COLO668 (cell line): ENCODE data around the gene PSEN2.

Experiments used
- DNase-seq: peaks from one replicate; lab custom pipeline; 2025; ENCODE audit not compliant: unreplicated experiment; lab: John Stamatoyannopoulos, UW

The PSEN2 gene

DNA sequence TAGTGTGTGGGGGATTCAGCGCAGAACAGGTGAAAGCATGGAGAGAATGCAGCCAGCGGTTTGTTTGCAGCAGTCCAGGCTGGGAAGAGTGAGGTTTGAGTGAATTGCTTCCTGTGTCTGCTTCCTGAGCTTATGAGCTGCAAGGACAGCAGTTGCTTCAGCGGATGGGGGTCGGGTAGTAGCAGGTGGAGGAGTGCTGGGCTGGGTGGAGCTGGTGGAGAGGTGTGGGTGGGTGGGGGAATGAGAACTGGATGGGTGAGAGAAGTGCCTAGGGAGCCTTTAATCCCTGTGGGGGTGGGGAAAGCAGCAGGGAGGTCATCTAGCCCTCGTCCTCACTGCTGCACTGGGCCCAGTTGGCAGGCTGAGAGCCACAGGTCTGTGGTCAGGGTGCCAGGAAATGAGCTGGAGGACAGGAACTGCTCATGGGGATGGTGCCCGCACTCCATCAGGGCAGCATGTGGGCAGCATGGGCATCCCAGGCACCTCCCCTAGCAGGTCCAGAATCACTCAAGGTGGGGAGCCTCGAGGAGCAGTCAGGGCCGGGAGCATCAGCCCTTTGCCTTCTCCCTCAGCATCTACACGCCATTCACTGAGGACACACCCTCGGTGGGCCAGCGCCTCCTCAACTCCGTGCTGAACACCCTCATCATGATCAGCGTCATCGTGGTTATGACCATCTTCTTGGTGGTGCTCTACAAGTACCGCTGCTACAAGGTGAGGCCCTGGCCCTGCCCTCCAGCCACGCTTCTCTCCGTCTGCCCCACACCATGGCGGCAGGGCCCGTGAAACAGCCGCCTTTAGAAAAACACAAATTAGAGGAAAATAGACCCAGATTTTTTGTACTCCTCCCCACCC is 14.8 kb downstream of the PSEN2 start:
- DNase-seq, result no peak

DNA sequence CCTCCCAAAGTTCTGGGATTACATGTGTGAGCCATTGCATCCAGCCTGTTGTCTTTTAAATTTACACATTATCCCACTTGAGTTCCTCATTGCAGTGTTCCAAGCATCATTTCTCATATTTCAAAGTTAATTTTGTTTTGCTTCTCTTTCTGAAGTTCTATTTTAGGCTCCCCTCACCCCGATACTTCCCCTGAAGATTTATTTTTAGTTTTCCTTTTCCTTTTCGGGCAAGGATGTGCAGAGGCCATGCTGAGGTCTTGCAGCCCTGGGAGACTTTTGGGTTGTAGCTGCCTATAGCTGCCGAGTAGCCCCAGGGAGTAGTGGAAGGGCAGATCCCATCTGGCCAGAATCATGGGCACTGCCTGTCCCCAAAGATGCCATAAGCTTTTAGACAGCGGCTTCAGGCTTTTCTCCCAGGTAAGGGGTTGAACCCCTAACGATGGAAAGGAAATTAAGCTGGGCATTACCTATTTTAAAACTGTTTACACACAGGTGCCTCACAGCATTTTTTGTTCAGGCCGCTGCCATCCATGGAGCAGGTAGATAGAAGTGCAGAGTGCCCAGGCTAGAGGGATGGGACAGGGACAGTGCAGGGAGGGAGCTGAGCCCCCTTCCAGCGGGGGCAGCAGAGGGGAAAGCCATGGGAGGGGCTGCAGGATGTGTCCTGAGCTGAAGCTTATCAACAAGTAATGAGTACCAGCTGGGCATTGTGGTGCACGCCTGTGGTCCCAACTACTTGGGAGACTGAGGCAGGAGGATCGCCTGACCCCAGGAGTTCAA is 15.9 kb downstream of the PSEN2 start:
- DNase-seq, result no peak

DNA sequence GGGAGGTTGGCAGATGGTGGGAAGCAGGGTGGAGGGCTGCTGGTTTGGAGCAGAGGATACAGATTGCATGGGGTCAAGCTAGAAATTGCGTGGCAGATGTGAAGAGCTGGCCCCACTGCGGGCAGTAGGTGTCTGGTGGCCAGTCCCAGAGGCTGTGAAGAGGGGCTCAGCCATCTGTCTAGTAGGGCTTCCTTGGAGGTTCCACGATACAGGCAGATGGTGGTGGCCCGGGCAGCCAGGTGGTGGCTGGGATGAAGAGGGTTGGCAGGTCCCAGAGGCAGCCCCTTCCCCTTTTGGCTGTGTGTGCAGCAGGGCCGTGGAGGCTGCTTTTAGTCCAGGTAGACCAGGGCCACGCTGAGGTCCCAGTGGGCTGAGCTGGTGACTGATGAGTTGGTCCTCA is 16.6 kb downstream of the PSEN2 start:
- DNase-seq, result no peak

DNA sequence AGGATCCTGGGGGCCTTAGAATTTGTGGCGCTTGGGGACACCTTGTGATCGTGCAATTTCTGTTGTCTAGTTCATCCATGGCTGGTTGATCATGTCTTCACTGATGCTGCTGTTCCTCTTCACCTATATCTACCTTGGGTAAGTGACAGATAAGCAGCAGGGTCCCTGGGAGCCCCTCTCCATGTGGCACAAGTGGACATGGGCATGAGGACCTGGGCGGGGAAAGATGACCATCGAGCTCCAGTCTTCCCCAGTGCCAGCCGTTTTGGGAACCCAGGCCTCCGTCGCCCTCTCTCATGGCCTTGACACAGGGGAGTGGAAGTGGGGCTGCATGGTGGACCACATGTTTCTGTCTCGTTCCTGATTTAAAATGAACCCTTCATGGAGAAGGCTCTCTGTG is 17.6 kb downstream of the PSEN2 start:
- DNase-seq, result no peak

DNA sequence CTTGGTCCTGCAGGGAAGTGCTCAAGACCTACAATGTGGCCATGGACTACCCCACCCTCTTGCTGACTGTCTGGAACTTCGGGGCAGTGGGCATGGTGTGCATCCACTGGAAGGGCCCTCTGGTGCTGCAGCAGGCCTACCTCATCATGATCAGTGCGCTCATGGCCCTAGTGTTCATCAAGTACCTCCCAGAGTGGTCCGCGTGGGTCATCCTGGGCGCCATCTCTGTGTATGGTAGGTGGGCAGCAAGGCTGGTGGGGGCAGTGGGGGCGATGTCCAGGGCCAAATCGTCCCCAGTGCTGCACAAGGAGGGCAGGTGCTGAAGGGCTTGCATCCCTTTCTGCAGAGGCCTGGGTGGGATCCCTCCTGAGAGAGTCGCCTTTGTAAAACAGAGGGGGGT is 18.4 kb downstream of the PSEN2 start:
- DNase-seq, result no peak

DNA sequence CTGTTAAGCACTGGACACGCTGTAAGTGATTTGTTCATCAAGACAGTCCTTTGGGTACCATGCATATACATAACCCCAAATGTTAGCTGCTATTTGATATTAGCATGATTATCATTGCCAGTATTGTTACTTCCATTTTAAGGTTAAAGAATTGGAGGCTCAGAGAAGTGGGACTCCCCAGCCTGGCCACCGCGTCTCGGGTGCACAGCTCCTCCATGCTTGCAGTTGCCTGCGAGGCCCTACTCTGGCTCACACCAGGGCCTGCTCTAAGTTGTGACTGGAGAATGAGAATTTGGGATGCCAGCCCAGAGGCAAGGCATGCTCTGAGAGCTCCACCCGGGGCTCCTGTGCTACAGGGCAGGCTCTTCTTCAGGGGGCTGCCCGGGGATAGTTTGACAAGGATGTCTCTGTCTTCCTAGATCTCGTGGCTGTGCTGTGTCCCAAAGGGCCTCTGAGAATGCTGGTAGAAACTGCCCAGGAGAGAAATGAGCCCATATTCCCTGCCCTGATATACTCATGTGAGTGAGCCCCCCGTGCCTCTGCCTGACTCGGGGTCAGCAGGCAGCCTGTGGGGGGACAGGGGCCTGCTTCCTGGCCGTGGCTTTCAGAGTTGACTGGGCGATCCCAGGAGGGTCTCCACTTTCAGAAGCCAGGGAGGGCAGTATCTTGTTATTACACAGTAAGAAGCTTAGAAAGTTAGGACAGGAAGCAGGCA is 19.4 kb downstream of the PSEN2 start:
- no peak for DNase-seq

DNA sequence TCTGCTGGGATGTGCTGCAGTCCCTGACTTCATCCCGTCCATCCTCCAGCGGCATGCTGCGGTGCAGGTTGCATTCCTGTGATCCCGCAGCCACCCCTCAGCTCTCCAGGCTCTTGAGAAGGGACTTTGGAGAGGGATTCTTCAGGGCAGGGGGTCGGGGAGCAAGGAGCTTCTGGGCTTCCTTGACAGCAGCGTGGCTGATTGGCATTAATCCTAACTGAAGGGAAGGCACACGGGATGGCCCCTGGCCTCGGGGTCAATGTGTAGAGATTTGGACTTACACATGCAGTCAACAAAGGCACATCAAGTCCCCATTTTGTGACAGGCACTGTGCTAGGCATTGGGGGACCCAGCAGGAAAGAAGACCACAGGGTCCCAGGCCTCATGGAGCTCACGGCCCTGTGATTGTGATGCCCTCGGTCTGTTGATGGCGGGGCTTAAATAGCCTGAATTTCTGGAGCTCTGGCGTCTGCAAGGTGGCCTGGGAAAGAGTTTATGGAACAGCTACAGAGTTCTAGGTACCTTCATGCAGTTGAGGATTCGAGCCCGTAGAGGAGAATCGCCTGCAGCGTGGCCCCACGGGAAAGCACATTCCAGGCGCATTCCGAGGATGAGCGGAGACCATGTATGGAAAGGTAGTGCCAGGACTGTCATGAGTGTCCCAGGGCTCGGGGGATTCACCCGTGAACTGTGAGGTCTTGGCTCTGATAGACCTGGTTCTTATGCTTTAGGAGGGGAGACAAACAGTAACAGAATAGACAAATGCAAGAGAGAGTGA is 20.1 kb downstream of the PSEN2 start:
- no peak for DNase-seq

DNA sequence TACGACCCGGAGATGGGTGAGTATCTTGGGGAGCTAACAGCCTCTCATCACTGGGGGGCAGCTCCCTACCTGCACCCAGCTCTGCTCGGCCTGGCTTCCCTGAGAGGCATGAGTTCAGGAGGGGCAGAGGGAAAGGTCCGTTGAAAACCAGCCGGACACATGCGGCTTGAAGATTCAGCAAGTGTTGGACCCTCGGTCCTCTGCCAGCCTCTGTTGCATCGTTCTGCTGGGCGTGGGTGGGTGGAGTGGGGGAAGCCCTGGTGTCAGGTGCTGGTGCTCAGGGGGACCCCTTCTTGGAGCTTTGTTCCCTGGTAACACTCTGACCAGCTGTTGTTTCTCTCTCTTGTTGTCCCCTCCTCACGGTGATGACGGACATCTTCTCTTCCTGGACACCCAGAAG is 20.9 kb downstream of the PSEN2 start:
- no peak for DNase-seq

DNA sequence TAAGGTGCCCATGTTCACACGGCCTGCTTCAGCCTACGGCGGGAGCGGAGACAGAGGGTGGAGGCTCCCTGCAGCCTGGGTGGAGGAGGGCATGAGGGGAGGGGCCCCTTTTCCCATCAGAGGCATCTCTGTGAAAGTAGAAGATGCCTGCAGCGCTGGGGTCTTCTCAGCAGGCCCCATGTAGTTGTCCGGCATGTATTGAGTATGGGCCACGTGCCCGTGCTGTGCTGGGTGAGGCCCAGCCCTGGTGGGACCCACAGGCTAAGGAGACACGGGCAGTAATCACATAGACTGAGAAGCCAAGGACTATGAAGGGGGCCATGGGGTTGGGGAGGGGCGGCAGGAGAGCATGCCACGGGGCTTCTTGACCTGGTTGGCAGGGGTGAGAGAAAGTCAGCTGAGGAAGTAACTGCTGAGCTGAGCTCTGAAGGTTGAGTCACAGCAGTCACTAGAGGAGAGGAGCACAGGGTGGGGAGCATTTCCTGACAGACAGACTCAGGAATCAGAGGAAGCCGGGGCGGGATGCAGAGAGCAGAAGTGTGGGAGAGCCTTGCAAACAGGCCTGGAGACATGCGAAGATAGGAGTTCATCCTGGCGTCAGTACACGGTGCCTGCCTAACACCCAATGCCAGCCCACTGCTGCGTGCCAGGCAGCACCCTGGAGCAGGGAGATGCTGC is 21.6 kb downstream of the PSEN2 start:
- no peak for DNase-seq

DNA sequence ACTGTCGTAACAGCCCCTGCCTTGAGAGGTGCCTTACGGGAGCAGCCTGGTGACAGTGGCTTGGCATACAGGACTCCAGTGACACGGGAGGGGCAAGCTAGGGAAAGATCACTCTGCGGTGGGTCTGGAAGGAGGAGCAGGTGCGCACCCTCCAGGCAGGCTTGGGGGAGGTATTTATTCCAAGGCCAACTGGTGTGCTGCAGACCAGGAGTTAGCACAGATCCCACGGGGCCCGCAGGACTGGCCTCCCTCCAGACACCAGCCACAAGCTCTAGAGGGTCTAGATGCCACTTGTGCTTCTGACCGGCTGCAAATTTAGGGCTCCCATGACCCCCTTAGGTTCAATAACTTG is 22.1 kb downstream of the PSEN2 start:
- DNase-seq, result peak; percentile 15

DNA sequence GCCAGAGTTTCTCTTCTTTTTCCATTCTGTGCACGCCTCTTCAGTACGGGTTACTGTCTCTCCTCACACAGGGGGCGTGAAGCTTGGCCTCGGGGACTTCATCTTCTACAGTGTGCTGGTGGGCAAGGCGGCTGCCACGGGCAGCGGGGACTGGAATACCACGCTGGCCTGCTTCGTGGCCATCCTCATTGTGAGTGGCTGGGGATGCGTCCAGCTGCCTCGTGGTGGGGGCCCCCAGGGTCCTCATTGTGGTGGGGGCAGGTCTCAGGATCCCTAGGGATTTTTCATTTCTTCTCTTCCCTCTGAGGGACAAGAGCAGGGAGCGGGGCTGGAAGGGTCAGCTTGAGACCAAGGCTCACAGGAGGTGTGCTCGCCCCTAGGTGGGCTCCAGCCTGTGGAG is 23.5 kb downstream of the PSEN2 start:
- no peak for DNase-seq

DNA sequence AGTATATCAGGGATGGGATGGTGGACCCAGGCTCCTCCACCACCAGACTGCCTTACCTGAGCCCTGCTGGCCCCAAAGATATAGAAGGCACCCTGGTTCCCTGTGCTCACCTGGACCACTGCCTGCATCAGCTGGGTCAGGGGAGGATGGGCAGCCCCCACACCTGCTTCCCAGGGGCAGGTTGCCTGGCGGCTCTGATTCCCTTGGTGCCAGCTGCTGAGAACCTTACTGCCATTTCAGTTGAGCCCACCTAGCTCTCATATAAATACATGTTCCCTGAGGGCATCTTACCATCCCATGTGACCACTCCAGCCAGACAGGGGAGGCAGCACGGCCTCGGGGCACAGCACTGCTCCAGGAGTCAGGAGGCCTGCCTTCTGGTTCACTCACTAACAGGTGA is 24.4 kb downstream of the PSEN2 start:
- DNase-seq, result no peak

DNA sequence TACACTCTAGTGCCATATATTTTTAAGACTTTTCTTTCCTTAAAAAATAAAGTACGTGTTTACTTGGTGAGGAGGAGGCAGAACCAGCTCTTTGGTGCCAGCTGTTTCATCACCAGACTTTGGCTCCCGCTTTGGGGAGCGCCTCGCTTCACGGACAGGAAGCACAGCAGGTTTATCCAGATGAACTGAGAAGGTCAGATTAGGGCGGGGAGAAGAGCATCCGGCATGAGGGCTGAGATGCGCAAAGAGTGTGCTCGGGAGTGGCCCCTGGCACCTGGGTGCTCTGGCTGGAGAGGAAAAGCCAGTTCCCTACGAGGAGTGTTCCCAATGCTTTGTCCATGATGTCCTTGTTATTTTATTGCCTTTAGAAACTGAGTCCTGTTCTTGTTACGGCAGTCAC is 25.2 kb downstream of the PSEN2 start:
- no peak for DNase-seq

DNA sequence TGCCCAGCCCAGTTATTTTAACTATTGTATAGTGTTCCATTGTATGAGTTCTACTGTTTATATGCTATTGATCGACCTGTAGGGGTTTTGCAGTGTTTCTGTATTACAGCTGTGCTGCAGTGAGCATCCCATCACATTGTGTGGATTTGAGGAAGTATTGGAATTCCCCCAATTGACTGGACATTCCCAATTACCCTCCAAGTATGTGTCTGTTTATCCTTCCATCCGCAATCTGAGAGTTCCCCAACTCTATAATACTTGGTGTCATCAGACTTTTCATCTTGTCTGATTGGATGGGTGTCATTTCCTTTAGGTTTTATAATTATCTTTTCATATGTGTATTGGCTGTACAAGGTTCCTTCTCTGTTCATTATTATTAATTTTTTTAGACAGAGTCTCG is 27.8 kb downstream of the PSEN2 start:
- DNase-seq, result no peak

DNA sequence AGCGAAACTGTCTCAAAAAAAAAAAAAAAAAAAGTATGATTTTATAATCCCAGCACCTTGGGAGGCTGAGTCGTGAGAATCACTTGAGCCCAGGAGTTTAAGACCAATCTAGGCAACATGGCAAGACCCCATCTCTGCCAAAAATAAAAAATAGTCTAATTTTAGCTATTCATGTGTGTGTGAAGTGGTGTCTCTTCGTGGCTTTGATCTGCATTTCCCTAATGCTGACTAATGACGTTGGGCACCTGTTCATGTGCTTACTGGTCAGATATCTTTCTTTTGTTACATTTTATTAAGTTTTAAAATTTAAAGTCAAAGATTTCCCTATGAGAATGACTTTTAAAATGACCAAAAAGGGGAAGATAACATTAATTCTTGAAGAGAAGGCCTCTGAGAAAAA is 31.0 kb downstream of the PSEN2 start:
- no peak for DNase-seq

DNA sequence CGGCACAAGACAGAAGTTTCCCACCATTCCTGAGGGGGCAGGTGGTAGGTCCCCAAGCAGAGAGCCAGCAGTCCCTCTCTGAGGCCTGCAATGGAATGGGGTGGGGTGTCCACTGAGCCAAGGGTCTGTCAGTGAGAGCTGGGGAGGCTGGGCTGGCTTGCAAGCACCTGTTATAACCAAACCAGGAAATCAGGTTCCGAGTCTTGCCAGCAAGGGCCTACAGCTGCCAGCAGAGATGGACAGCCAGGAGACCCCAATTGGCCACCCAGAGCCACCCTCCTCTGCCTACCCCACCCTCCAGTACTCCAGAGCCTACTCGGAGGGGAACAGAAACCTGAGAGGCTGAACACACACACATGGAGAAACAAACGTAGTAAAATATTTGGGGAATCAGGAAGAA is 32.2 kb downstream of the PSEN2 start:
- no peak for DNase-seq

DNA sequence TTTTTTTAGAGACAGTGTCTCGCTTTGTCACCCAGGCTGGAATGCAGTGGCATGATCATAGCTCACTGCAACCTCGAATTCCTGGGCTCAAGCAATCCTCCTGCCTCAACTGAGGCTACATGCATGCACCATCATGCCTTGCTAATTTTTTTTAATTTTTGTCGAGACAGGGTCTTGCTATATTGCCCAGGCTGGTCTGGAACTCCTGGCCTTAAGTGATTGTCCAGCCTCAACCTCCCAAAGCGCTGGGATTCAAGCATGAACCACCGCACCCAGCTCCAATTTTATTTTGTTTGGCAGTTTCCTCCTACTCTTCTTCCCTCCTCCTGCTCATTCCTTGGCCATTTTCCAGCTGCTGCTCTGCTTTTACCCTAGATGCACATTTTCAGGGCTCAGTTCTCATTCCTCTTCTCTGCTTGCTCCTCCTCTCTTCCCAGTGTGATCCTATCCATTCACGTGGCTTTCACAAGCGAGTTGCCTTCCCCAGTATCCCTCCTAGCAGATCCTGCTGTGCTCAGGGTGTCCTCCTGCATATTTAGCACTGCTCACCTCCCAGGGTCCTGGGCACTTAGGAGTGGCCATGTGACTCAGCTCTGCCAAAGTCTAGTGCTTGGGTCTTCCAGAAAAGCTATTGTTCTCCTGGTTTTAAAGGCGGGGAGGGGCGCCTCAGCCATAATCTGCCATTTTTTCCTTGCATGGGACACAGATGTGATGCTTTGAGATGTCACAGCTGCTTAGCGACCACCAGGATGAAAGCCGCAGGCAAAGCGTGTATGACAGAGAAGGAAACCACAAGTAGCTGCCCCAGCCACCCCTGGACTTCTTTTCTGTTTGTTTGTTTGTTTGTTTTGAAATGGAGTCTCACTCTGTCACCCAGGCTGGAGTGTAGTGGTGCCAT is 33.7 kb downstream of the PSEN2 start:
- no peak for DNase-seq

DNA sequence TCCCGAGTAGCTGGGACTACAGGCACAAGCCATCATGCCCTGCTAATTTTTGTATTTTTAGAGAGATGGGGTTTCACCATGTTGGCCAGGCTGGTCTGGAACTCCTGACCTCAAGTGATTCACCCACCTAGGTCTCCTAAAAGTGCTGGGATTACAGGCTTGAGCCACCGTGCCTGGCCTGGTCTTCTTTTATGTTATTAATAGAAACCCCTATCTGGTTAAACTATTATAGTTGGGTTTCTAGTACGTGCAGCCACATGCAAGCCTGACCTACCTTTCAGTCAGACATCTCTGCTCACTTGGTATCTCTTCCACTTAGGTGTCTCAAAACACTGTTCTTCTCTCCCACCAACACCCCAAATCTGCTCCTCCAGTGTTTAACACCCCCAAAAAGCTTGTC is 34.4 kb downstream of the PSEN2 start:
- DNase-seq, result no peak

DNA sequence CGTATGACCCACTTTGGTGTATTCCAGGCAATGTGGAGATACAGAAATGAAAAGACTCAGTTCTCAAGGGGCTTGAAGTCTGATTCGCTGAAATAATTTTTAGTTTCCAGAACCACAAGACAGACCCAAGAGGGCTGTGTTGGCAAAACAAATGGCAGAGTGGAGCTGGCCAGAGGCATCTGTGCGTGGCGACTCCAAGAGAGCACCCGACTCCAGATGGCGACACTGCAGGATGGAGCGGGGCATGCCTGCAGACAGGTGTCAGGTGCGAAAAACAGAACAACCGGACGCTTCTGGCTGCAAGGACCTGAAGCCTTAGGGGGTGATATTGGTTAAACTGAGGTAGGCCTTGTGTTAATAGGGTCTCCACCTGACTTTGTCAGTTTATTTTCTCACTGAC is 38.0 kb downstream of the PSEN2 start:
- DNase-seq, result no peak

DNA sequence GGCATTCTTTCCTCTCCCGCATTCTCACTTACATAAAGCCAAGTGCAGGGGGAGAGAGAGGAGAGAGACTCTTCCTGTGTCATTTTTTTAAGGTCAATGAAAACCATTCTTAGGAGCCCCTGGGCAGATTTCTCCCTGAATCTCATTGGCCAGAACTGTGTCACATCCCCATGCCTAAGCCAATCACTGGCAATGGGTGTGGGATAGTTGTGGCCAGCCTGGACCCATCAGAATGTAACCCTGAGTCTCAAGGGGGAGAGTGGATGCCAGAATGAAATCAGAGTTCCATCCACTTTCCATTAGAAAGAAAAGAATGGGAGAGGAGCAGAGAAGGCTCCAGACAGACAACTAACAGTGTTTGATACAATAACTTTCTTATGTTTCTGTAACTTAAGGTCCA is 38.5 kb downstream of the PSEN2 start:
- DNase-seq, result no peak
